ENCODE data around the gene GDF10. TPM values are rescaled to one million over a fixed set of nuclear protein-coding genes. Genes with fewer than 3 reads are reported as not detected.

GDF10 gene
- total and polyA plus RNA-seq, 2 of the 8 experiments (the other 6 are each of a cell fraction or from before 2014, with no cell fraction given), result 0.19 to 0.32 TPM

DNA sequence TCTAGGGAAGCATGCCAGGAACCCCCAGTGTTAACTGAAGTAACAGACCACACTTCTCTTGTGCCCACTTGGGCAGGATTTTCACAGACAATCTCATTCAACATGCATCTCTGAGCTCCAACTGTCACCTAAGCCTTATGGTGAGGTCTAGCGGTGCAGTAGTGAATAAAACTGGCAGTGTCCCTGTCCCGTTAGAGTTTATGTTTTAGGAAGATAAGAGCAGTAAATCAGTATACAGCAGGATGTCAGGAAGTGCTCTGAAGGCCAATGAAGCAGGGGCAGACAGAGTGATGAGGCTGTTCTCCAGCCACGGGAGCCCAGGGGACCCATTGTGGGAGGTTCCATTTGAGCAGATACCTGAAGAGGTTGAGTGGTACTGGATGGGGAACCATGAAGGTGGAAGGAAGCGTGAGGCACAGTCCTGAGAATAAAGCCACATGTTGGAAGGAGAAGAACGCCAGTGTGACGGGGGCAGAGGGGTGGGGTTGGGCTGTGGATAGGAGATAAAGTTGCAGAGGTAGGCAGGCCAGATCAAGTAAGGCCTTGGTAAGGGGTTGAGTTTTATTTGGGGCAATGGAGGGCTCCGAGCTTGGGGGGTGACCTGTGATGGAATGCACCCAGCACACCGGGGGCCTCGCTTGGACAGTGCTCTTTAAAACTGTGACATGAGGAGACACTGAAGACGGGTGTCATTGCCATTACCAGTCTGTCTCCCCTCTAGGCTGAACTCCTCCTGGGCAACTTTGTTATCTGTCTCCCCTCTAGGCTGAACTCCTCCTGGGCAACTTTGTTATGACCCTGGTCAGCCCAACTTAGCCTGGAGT lies 6.6 kb downstream of the GDF10 start (continued):
- TF ChIP-seq TAF1 (IDR thresholded peaks at IDR 0.05; ENCODE audit: low read depth, low read length) (no peak), CHD2 (IDR thresholded peaks at IDR 0.05; ENCODE audit: low read length) (no peak), GTF2F1 (IDR thresholded peaks at IDR 0.05; ENCODE audit: borderline replicate concordance, low read depth, low read length) (no peak), SP2 (IDR thresholded peaks at IDR 0.05; ENCODE audit: low read length) (no peak), PHF8 (conservative IDR thresholded peaks at IDR 0.05; ENCODE audit: low read depth, low read length) (no peak), JUND (IDR thresholded peaks at IDR 0.05; ENCODE audit: low read length) (no peak), CTBP2 (IDR thresholded peaks at IDR 0.05; ENCODE audit: borderline replicate concordance, insufficient read depth, insufficient read length, low read length) (no peak)
